ENCODE results near the gene ZNF407.

ZNF407 gene

DNA sequence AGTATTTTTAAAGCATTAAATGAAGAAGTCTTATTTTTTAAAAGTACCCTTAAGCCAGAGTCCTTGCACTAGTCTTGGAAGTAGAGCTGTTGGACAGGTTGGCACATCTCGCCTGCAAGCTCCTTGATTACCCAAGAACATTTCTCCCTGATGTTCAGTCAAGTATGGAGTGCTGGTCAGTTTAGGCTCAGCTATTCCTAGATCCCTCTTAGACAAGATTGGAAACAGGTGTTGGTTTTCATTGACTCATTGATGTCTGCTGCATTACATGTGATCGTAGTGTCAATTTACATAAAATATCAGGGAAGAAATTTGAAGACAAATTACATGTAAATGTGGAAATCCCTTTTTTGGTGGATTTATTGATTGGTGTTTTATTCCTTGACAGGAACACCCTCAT is 170.4 kb downstream of the ZNF407 start:
- TF ChIP-seq, protein P1, sequence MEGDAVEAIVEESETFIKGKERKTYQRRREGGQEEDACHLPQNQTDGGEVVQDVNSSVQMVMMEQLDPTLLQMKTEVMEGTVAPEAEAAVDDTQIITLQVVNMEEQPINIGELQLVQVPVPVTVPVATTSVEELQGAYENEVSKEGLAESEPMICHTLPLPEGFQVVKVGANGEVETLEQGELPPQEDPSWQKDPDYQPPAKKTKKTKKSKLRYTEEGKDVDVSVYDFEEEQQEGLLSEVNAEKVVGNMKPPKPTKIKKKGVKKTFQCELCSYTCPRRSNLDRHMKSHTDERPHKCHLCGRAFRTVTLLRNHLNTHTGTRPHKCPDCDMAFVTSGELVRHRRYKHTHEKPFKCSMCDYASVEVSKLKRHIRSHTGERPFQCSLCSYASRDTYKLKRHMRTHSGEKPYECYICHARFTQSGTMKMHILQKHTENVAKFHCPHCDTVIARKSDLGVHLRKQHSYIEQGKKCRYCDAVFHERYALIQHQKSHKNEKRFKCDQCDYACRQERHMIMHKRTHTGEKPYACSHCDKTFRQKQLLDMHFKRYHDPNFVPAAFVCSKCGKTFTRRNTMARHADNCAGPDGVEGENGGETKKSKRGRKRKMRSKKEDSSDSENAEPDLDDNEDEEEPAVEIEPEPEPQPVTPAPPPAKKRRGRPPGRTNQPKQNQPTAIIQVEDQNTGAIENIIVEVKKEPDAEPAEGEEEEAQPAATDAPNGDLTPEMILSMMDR (IDR thresholded peaks at IDR 0.05; ENCODE audit: control insufficient read depth, insufficient read depth, low read depth, low read length, missing control alignments) = no peak
- no peak for DNase-seq (ENCODE audit: low read depth)
- no peak overlapping the region for H3K4me3 ChIP-seq (ENCODE audit: control insufficient read depth, low read depth, low read length)

DNA sequence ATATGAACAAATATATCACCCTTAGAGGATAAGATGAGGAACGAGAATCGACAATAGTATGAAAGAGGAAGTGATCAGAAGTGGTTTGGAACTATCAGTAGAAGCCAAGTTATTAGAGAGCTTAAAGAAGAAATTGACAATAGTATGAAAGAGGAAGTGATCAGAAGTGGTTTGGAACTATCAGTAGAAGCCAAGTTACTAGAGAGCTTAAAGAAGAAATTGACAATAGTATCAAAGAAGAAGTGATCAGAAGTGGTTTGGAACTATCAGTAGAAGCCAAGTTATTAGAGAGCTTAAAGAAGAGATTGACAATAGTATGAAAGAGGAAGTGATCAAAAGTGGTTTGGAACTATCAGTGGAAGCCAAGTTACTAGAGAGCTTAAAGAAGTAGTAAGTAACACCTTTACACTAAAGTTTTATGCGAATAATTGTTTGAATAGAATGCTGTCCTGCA is 175.5 kb downstream of the ZNF407 start:
- TF ChIP-seq, protein P1 (IDR thresholded peaks at IDR 0.05; ENCODE audit: control insufficient read depth, insufficient read depth, low read depth, low read length, missing control alignments) = no peak
- no peak for DNase-seq (ENCODE audit: low read depth)
- H3K4me3 ChIP-seq (ENCODE audit: control insufficient read depth, low read depth, low read length) = no peak overlapping the region

DNA sequence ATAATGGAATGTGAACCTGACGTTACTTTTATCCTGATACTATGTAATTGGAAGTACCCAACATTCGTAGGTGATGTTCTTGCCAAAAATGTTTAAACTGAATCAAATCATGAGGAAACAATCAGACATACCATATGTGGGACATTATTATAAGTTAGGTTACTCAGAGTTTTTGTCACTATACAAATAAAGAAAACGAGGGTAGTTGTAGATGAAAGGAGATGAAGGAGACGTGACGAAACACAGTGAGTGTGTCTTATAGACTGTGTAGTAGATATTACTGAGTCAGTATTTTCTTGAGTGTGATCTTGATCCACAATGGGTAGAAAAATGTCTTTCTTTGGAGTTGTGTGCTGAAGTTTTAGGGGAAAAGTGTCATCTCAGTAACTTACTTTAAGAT is 176.8 kb downstream of the ZNF407 start:
- TF ChIP-seq, protein P1 (IDR thresholded peaks at IDR 0.05; ENCODE audit: control insufficient read depth, insufficient read depth, low read depth, low read length, missing control alignments) = no peak
- no peak overlapping the region for H3K4me3 ChIP-seq (ENCODE audit: control insufficient read depth, low read depth, low read length)
- DNase-seq (ENCODE audit: low read depth) = no peak

DNA sequence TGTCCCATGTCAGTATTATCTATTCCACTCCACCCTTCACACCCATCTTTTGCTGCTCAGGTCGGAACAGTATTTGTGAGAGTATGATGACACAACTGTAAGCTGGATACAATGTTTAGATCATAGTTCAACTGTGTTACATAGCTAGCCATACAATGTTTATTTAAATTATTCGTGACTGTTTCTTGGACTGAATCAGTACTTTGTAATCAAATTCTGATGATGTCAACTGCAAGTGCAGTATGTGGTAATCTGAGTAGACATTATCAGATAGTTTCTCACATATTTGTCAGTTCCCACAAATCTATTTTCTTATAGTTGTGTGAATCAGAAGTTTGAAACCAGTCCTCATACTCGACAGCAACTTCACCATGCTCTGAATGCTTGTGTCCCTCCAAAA is 177.6 kb downstream of the ZNF407 start:
- H3K4me3 ChIP-seq (ENCODE audit: control insufficient read depth, low read depth, low read length) = no peak overlapping the region
- TF ChIP-seq, protein P1 (IDR thresholded peaks at IDR 0.05; ENCODE audit: control insufficient read depth, insufficient read depth, low read depth, low read length, missing control alignments) = no peak
- no peak for DNase-seq (ENCODE audit: low read depth)

DNA sequence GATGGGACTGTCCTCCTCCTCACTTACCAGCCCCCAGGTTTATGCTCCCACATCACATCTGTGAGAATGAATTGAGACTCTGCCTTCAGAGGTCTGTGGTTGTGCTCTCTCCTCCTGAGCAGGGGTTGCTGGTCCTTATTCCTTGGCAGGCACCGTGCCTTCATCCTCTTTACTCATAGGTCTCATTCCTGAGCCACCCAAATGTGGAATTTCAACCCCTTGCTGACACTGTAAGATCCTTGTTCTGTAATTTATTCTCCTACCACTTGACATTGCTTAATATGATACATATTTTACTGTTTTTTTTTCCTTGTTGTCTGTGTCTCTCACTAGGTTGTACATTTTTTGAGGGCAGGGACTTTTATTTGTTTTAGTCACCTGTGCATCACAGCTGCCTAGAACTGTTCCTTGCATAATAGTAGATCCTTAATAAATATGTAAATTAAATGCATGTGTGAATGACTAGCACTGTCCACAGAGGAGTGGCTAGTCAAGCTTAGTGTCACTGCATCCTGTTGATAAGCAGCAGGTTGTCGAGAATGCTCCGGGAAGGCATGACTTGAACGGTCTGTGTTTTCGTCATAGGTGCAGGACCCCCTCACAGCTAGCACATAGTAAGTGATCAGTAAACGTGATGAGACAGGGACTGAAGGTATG is 180.6 kb downstream of the ZNF407 start:
- no peak overlapping the region for H3K4me3 ChIP-seq (ENCODE audit: control insufficient read depth, low read depth, low read length)
- no peak for DNase-seq (ENCODE audit: low read depth)
- TF ChIP-seq, protein P1 (IDR thresholded peaks at IDR 0.05; ENCODE audit: control insufficient read depth, insufficient read depth, low read depth, low read length, missing control alignments) = no peak

DNA sequence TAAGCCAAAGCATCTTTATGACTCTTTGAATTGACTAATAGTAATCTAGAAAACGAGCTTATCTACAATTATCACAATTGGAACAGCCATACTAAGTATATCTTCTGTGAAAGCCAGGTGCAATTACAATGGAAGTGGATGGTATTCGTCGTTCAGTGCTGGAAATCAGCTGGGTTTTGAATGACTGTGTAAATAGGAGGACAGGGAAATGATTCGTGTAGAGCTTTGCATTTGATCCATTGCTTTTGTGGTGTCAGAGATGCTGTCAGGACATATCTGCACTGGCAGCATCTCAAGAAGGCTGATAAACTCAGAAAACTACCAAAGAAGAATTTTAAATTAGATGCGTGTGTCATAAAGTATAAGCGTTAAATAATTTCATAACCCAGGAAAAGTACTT is 187.1 kb downstream of the ZNF407 start:
- no peak overlapping the region for H3K4me3 ChIP-seq (ENCODE audit: control insufficient read depth, low read depth, low read length)
- TF ChIP-seq, protein P1 (IDR thresholded peaks at IDR 0.05; ENCODE audit: control insufficient read depth, insufficient read depth, low read depth, low read length, missing control alignments) = no peak
- DNase-seq (ENCODE audit: low read depth) = no peak
